ENCODE results near the gene OR2C1.

DNA sequence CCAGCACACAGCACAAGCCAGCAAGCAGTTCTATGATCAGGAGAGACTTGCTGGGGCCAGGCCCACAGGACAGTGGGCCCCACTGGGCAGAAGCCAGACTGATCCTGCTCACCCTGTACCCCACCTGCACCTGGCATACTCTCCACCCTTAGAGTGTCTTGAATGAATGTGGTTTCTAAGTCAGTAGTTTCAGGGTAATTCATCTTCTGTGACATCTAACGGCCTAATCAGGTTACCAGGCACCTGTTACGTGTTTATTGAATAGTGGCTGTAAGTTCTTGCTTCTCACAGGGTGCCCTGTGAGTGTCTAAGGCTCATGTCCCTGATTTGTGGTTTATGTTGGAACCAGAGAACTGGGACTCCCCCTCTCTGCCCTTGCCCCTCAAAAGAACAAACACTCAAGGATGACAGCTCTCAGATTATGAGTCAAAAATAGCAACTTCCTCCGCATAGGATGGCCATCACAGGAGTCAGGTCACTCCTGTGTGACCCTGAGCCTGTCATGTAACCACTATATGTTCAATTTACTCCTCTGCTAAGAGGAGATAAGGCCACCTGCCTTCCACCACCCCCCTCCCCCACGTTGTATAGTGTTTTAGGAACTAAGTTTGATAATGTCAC is 7.0 kb upstream of the OR2C1 start:
- TF ChIP-seq, protein P1, sequence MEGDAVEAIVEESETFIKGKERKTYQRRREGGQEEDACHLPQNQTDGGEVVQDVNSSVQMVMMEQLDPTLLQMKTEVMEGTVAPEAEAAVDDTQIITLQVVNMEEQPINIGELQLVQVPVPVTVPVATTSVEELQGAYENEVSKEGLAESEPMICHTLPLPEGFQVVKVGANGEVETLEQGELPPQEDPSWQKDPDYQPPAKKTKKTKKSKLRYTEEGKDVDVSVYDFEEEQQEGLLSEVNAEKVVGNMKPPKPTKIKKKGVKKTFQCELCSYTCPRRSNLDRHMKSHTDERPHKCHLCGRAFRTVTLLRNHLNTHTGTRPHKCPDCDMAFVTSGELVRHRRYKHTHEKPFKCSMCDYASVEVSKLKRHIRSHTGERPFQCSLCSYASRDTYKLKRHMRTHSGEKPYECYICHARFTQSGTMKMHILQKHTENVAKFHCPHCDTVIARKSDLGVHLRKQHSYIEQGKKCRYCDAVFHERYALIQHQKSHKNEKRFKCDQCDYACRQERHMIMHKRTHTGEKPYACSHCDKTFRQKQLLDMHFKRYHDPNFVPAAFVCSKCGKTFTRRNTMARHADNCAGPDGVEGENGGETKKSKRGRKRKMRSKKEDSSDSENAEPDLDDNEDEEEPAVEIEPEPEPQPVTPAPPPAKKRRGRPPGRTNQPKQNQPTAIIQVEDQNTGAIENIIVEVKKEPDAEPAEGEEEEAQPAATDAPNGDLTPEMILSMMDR (IDR thresholded peaks at IDR 0.05) = no peak
- TF ChIP-seq POLR2A (IDR thresholded peaks at IDR 0.05) = no peak
